WTC11 (cell line): Measurements from ENCODE around the gene CNOT8. TPM values are rescaled to one million over a fixed set of nuclear protein-coding genes. Genes with fewer than 3 reads are reported as not detected.

ENCODE experiments used
- ATAC-seq: fragments of 200-7000 bp; cut with Tn5 transposase; 2 replicates; pipeline ENCODE4 v1.10.0; 2021; ENCODE audit warnings: mild to moderate bottlenecking, moderate library complexity
- CTCF ChIA-PET: fragments of 300-600 bp; sonication (Branson Sonifier 250); formaldehyde crosslinking; loops from one replicate; lab custom pipeline; 2021; ENCODE audit warnings: antibody characterized with exemption; lab: Charles Lee
- POLR2A ChIA-PET: fragments of 350-600 bp; sonication (Branson Sonifier 250); formaldehyde crosslinking; loops from one replicate; lab custom pipeline; 2021; ENCODE audit warnings: antibody characterized with exemption; lab: Charles Lee
- DNase-seq: peaks from one replicate; pipeline ENCODE4 v3.0.0; 2021; ENCODE audit warnings: low spot score
- H3K27ac Mint-ChIP-seq: 2 replicates; pipeline ENCODE4 v1.8.0; 2021; ENCODE audit warnings: mixed read lengths
- H3K27me3 Mint-ChIP-seq: 2 replicates; pipeline ENCODE4 v1.8.0; 2021; ENCODE audit warnings: low read depth, mild to moderate bottlenecking, moderate library complexity, mixed read lengths
- H3K36me3 Mint-ChIP-seq: 2 replicates; pipeline ENCODE4 v1.8.0; 2021; ENCODE audit warnings: mixed read lengths
- H3K4me1 Mint-ChIP-seq: 2 replicates; pipeline ENCODE4 v1.8.0; 2022; ENCODE audit warnings: mixed read lengths
- H3K4me3 Mint-ChIP-seq: 2 replicates; pipeline ENCODE4 v1.8.0; 2021; ENCODE audit warnings: mild to moderate bottlenecking, moderate library complexity, mixed read lengths
- H3K9me3 Mint-ChIP-seq: 2 replicates; pipeline ENCODE4 v1.8.0; 2021; ENCODE audit warnings: mixed read lengths
- ARID4B ChIP-seq: sonication (generic); formaldehyde crosslinking; IDR thresholded peaks from 2 replicates; pipeline ENCODE4 v1.8.0; 2023; ENCODE audit warnings: missing genetic modification reagents, mild to moderate bottlenecking, borderline replicate concordance
- CREM ChIP-seq: sonication (generic); formaldehyde crosslinking; IDR thresholded peaks from 2 replicates; pipeline ENCODE4 v1.8.1; 2022; ENCODE audit warnings: mild to moderate bottlenecking, missing genetic modification reagents, moderate library complexity
- ESRRA ChIP-seq: sonication (generic); formaldehyde crosslinking; IDR thresholded peaks from 2 replicates; pipeline ENCODE4 v1.8.1; 2022; ENCODE audit warnings: mild to moderate bottlenecking, missing genetic modification reagents, borderline replicate concordance
- FOXK1 ChIP-seq: sonication (generic); formaldehyde crosslinking; IDR thresholded peaks from 2 replicates; pipeline ENCODE4 v1.8.0; 2022; ENCODE audit warnings: mild to moderate bottlenecking, moderate library complexity, missing genetic modification reagents
- FOXP1 ChIP-seq: sonication (generic); formaldehyde crosslinking; IDR thresholded peaks from 2 replicates; pipeline ENCODE4 v1.8.0; 2022; ENCODE audit warnings: missing genetic modification reagents, mild to moderate bottlenecking, moderate library complexity, borderline replicate concordance
- GABPB1 ChIP-seq: sonication (generic); formaldehyde crosslinking; IDR thresholded peaks from 2 replicates; pipeline ENCODE4 v1.8.1; 2023; ENCODE audit warnings: mild to moderate bottlenecking, missing genetic modification reagents
- MYBL2 ChIP-seq: sonication (generic); formaldehyde crosslinking; IDR thresholded peaks from 2 replicates; pipeline ENCODE4 v1.8.1; 2023; ENCODE audit warnings: mild to moderate bottlenecking, moderate library complexity, missing genetic modification reagents
- NFYB ChIP-seq: sonication (generic); formaldehyde crosslinking; conservative IDR thresholded peaks from 2 replicates; pipeline ENCODE4 v1.8.0; 2022; ENCODE audit warnings: low read depth, missing genetic modification reagents
- NR2C2 ChIP-seq: sonication (generic); formaldehyde crosslinking; IDR thresholded peaks from 2 replicates; pipeline ENCODE4 v1.8.0; 2022; ENCODE audit warnings: mild to moderate bottlenecking, missing genetic modification reagents
- OVOL2 ChIP-seq: fragments of 250-450 bp; sonication (Bioruptor Pico); IDR thresholded peaks from 2 replicates; pipeline ENCODE4 v1.9.0; 2021; ENCODE audit warnings: mild to moderate bottlenecking, borderline replicate concordance
- PRRX2 ChIP-seq: fragments of 250-450 bp; sonication (Bioruptor Pico); IDR thresholded peaks from 2 replicates; pipeline ENCODE4 v1.8.0; 2021; ENCODE audit warnings: mild to moderate bottlenecking
- SMAD3 ChIP-seq: sonication (generic); formaldehyde crosslinking; IDR thresholded peaks from 2 replicates; pipeline ENCODE4 v1.8.0; 2022; ENCODE audit warnings: missing genetic modification reagents, mild to moderate bottlenecking, borderline replicate concordance
- ZNF423 ChIP-seq: fragments of 250-450 bp; sonication (Bioruptor Pico); IDR thresholded peaks from 2 replicates; pipeline ENCODE4 v2.1.2; 2022; ENCODE audit warnings: mild to moderate bottlenecking, moderate library complexity
- ZNF532 ChIP-seq: fragments of 250-450 bp; sonication (Bioruptor Pico); IDR thresholded peaks from 2 replicates; pipeline ENCODE4 v1.9.0; 2021; ENCODE audit warnings: mild to moderate bottlenecking, borderline replicate concordance
- total RNA-seq: library from RNA; stranded (reverse); gene quantifications from 3 replicates; pipeline ENCODE4 v1.2.3, GENCODE V29; 2021
- TF ChIP-seq, protein P1 (sequence below): sonication (generic); formaldehyde crosslinking; IDR thresholded peaks from 2 replicates; pipeline ENCODE4 v1.8.0; 2023; ENCODE audit warnings: mild to moderate bottlenecking, missing genetic modification reagents
- TF ChIP-seq, protein P2 (sequence below): sonication (generic); formaldehyde crosslinking; IDR thresholded peaks from 2 replicates; pipeline ENCODE4 v1.8.0; 2022; ENCODE audit warnings: mild to moderate bottlenecking, missing genetic modification reagents
- TF ChIP-seq, protein P3 (sequence below): fragments of 250-450 bp; sonication (Bioruptor Pico); conservative IDR thresholded peaks from 2 replicates; pipeline ENCODE4 v1.9.0; 2021; ENCODE audit warnings: mild to moderate bottlenecking
- TF ChIP-seq, protein P4 (sequence below): sonication (generic); formaldehyde crosslinking; IDR thresholded peaks from 2 replicates; pipeline ENCODE4 v1.8.0; 2022; ENCODE audit warnings: mild to moderate bottlenecking, missing genetic modification reagents
- TF ChIP-seq, protein P5 (sequence below): sonication (generic); formaldehyde crosslinking; IDR thresholded peaks from 2 replicates; pipeline ENCODE4 v1.8.1; 2023; ENCODE audit warnings: mild to moderate bottlenecking, missing genetic modification reagents

The CNOT8 gene
- total RNA-seq, 1 experiment from 2014 or later: 58.6 TPM

DNA sequence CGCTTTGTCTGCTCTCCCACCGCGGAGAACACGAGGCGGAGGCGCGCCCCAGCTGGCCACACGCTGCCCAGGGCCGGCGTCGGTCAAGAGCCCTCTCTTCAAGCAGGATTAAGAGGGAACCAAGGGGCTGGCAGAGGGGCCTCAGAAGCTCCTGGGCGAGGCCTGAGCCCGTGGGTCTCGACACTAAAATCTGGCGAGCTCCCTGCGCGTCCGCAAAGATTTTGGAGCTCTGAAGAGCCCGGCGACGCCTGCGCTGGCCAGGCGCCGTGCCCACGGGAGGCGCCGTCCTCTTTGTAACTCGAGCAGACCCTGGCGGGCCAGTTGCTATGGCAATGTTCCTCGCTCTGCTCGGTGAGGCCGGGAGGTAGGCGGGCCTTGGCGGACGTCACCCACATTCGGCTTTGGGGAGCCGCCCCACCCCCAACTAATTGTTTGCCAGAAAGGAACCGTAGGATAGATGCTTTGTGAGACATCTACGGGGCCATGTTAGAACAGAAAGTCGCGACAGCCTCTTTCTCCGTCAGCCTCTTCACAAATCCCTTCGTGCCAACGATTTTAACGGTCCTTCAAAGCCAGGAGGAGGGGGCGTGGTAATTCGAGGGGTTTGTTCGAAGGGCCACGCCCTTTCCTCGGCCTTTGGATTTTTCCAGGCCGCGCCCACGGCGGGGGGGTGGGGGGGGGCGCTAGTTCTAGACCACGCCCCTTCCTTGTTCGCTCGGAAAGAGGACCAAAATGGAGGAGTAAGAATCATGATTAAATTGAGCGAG is 714 bp upstream of the CNOT8 start:
- H3K27ac Mint-ChIP-seq: peak overlapping the region; percentile 100
- peak overlapping the region; percentile 92 for H3K4me3 Mint-ChIP-seq
- peaks cover 28% of the 10 kb centered on the region for H3K4me1 Mint-ChIP-seq
- no peaks in the 10 kb centered on the region for H3K9me3 Mint-ChIP-seq
- ChIA-PET POLR2A (interaction anchor here (0.6 to 1.5 kb wide), 2 partner anchors 104 to 205 kb away, joined by 4 read pairs; no protein-coding TSS in a partner anchor), CTCF (interaction anchor here (1.0 to 1.5 kb wide), 3 partner anchors 11 to 179 kb away, joined by 3 to 5 read pairs (median 3); no protein-coding TSS in a partner anchor)
- no peaks in the 10 kb centered on the region for H3K27me3 Mint-ChIP-seq
- ATAC-seq (peak; percentile 81), DNase-seq (peak; percentile 94)
- TF ChIP-seq FOXP1 (CRISPR knock-in tag): peak; percentile 56; the same call in 1 of the 2 replicates
- peak; percentile 20; the same call in 1 of the 2 replicates for TF ChIP-seq PRRX2 (CRISPR knock-in tag)
- 0 out of 2 replicates have a peak, but pooled peaks have one; percentile 52 for TF ChIP-seq CREM (CRISPR knock-in tag)
- TF ChIP-seq NFYB (CRISPR knock-in tag): 0 out of 2 replicates have a peak, but pooled peaks have one; percentile 4
- TF ChIP-seq FOXK1 (CRISPR knock-in tag): peak; percentile 68; the same call in 1 of the 2 replicates
- TF ChIP-seq GABPB1: 0 out of 2 replicates have a peak, but pooled peaks have one; percentile 1
- TF ChIP-seq, protein P1, sequence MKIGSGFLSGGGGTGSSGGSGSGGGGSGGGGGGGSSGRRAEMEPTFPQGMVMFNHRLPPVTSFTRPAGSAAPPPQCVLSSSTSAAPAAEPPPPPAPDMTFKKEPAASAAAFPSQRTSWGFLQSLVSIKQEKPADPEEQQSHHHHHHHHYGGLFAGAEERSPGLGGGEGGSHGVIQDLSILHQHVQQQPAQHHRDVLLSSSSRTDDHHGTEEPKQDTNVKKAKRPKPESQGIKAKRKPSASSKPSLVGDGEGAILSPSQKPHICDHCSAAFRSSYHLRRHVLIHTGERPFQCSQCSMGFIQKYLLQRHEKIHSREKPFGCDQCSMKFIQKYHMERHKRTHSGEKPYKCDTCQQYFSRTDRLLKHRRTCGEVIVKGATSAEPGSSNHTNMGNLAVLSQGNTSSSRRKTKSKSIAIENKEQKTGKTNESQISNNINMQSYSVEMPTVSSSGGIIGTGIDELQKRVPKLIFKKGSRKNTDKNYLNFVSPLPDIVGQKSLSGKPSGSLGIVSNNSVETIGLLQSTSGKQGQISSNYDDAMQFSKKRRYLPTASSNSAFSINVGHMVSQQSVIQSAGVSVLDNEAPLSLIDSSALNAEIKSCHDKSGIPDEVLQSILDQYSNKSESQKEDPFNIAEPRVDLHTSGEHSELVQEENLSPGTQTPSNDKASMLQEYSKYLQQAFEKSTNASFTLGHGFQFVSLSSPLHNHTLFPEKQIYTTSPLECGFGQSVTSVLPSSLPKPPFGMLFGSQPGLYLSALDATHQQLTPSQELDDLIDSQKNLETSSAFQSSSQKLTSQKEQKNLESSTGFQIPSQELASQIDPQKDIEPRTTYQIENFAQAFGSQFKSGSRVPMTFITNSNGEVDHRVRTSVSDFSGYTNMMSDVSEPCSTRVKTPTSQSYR (CRISPR knock-in tag): 0 out of 2 replicates have a peak, but pooled peaks have one; percentile 22
- 0 out of 2 replicates have a peak, but pooled peaks have one; percentile 71 for TF ChIP-seq MYBL2
- 0 out of 2 replicates have a peak, but pooled peaks have one; percentile 26 for TF ChIP-seq ARID4B (CRISPR knock-in tag)
- no peak for TF ChIP-seq ZNF423 (CRISPR knock-in tag)
- TF ChIP-seq, protein P2, sequence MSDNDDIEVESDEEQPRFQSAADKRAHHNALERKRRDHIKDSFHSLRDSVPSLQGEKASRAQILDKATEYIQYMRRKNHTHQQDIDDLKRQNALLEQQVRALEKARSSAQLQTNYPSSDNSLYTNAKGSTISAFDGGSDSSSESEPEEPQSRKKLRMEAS (CRISPR knock-in tag): peak; percentile 93
- TF ChIP-seq, protein P3, sequence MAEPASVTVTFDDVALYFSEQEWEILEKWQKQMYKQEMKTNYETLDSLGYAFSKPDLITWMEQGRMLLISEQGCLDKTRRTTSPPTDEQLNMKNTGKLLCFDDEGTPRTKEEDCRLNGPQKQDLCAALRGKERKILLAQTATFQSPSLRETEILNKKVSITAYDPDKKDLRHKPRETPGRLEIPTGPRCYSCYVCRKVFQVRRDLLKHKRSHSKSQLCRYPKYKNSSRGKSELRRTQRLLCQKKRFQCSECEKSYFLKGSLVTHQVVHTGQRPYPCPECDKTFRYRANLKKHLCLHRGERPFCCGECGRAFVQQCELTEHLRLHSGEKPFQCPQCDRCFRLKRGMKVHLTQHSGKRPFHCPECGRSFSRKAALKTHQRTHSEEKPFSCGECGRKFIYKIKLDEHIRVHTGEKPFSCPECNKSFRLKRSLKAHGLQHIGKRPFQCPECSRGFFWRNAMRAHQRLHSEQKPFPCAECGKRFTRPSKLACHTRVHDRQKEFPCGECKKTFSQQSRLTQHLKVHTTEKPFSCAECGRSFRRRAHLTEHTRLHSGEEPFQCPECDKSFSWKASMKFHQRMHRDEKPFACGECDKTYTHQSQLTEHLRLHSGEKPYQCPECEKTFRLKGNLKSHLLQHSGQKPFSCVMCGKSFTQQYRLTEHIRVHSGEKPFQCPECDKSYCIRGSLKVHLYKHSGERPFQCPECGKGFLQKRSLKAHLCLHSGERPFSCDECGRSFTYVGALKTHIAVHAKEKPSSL (CRISPR knock-in tag): no peak
- no peak for TF ChIP-seq NR2C2 (CRISPR knock-in tag)
- no peak for TF ChIP-seq ZNF532 (CRISPR knock-in tag)
- peak; percentile 76; the same call in 1 of the 2 replicates for TF ChIP-seq SMAD3
- no peak for TF ChIP-seq OVOL2 (CRISPR knock-in tag)
- TF ChIP-seq, protein P4, sequence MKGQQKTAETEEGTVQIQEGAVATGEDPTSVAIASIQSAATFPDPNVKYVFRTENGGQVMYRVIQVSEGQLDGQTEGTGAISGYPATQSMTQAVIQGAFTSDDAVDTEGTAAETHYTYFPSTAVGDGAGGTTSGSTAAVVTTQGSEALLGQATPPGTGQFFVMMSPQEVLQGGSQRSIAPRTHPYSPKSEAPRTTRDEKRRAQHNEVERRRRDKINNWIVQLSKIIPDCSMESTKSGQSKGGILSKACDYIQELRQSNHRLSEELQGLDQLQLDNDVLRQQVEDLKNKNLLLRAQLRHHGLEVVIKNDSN (CRISPR knock-in tag): 0 out of 2 replicates have a peak, but pooled peaks have one; percentile 14
- 0 out of 2 replicates have a peak, but pooled peaks have one; percentile 60 for TF ChIP-seq ESRRA
- TF ChIP-seq, protein P5, sequence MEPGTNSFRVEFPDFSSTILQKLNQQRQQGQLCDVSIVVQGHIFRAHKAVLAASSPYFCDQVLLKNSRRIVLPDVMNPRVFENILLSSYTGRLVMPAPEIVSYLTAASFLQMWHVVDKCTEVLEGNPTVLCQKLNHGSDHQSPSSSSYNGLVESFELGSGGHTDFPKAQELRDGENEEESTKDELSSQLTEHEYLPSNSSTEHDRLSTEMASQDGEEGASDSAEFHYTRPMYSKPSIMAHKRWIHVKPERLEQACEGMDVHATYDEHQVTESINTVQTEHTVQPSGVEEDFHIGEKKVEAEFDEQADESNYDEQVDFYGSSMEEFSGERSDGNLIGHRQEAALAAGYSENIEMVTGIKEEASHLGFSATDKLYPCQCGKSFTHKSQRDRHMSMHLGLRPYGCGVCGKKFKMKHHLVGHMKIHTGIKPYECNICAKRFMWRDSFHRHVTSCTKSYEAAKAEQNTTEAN (CRISPR knock-in tag): peak; percentile 68; the same call in 1 of the 2 replicates
- H3K36me3 Mint-ChIP-seq: peaks cover 7% of the 10 kb centered on the region
